Stimulated activated CD4-positive, alpha-beta T cell treated with anti-CD3 and anti-CD28 coated beads, Interleukin-2, amount 100 ng/mL, for 24 hours (primary cell): Measurements from ENCODE around the gene CYP4B1.
"Not testable (repeated sequence)": the region's sequence is repeated elsewhere in the genome, so short reads cannot be mapped to it uniquely, and the experiment has no call there.

Experiments
- DNase-seq, 2 donors: peaks; one replicate each; pipeline ENCODE4 v3.0.0-alpha.2; 2020

The CYP4B1 gene

GRCh38 chr1:46816930-46817329 lies 18.1 kb downstream of the CYP4B1 start:
- DNase-seq, result no peak

- DNase-seq, result no peak
These were observed 19.0 kb downstream of the CYP4B1 start for GRCh38 chr1:46817814-46818213.

GRCh38 chr1:46818591-46818990 lies 19.7 kb downstream of the CYP4B1 start:
- no peak for DNase-seq

- no peak for DNase-seq
These were observed 20.5 kb downstream of the CYP4B1 start for GRCh38 chr1:46819335-46819734.

- DNase-seq, result no peak
These were observed 21.2 kb downstream of the CYP4B1 start for GRCh38 chr1:46820076-46820475.

- DNase-seq, result no peak
These were observed 21.8 kb downstream of the CYP4B1 start for GRCh38 chr1:46820560-46821060.

- DNase-seq, result no peak
These were observed 23.5 kb downstream of the CYP4B1 start for GRCh38 chr1:46822248-46822826.

GRCh38 chr1:46823151-46823550 lies 24.3 kb downstream of the CYP4B1 start:
- no peak for DNase-seq

GRCh38 chr1:46826892-46827291 lies 28.0 kb downstream of the CYP4B1 start:
- DNase-seq, result not testable (repeated sequence)

- no peak for DNase-seq
These were observed 31.9 kb downstream of the CYP4B1 start for GRCh38 chr1:46830665-46831322.

- DNase-seq, result not testable (repeated sequence)
These were observed 36.6 kb downstream of the CYP4B1 start for GRCh38 chr1:46835469-46835868.

GRCh38 chr1:46846386-46846785 lies 47.5 kb downstream of the CYP4B1 start:
- DNase-seq, result not testable (repeated sequence)

GRCh38 chr1:46857660-46858065 lies 58.8 kb downstream of the CYP4B1 start:
- DNase-seq, result peak in 1 of 2 donors; percentile 3

- no peak for DNase-seq
These were observed 63.5 kb downstream of the CYP4B1 start for GRCh38 chr1:46862348-46862747.
